ENCODE results near the gene CSNK1G1. TPM values are rescaled to one million over a fixed set of nuclear protein-coding genes. Genes with fewer than 3 reads are reported as not detected.
"Not testable (repeated sequence)": the region's sequence is repeated elsewhere in the genome, so short reads cannot be mapped to it uniquely, and the experiment has no call there.

Gene CSNK1G1
- total and polyA plus RNA-seq, 2 of the 4 experiments (the other 2 are of a cell fraction), result 7.4 to 29.4 TPM

GRCh38 chr15:64222573-64223366, 133.2 kb downstream of the CSNK1G1 start:
- in situ Hi-C loops (cut with MboI; ENCODE audit: low sequenced_read_pairs) (no loop called here), dilution Hi-C loops (cut with HindIII; ENCODE audit: low sequenced_read_pairs, unreplicated experiment) (no loop called here), intact Hi-C loops (cut with micrococcal nuclease) (no loop called here)
- Histone ChIP-seq H4K8ac (ENCODE audit: low read depth in 2 of 2, low read length in 2 of 2) (no peak overlapping the region), H3K9ac (ENCODE audit: low read depth, low read length) (no peak overlapping the region), H2BK5ac (ENCODE audit: low read depth, low read length, poor library complexity, severe bottlenecking) (no peak overlapping the region), H3K14ac (replicated peaks; ENCODE audit: low read depth, low read length) (no peak overlapping the region), H3K9me1 (ENCODE audit: insufficient read depth, low read length) (peaks cover 3% of the 10 kb centered on the region; the same call in 1 of the 2 replicates), H4K91ac (ENCODE audit: insufficient read depth, low read depth, low read length) (no peak overlapping the region), H2AFZ (replicated peaks; ENCODE audit: low read length, poor library complexity) (no peak overlapping the region), H3K9me3 (ENCODE audit: control insufficient read depth, insufficient read depth, low read length) (no peaks in the 10 kb centered on the region), H3K23ac (ENCODE audit: low read depth, low read length) (no peak overlapping the region), H3K79me1 (ENCODE audit: low read depth in 1 of 2, low read length in 2 of 2) (peaks cover 16 to 54% of the 10 kb centered on the region in 2 experiments; a peak in 3 of 4 replicates), H2BK15ac (ENCODE audit: low read depth, low read length) (no peak overlapping the region), H3K27me3 (ENCODE audit: control insufficient read depth, insufficient read depth, low read length) (no peaks in the 10 kb centered on the region), H3K36me3 (ENCODE audit: control insufficient read depth, insufficient read depth, low read length) (no peaks in the 10 kb centered on the region), H2BK120ac (ENCODE audit: low read depth, low read length) (no peak overlapping the region), H3K4me3 (ENCODE audit: insufficient read depth, low read depth, low read length) (no peak overlapping the region), H3K27ac (ENCODE audit: insufficient read depth, low read length) (no peak overlapping the region), H2AK5ac (ENCODE audit: low read depth, low read length) (no peak overlapping the region), H2BK20ac (ENCODE audit: low read depth, low read length) (no peak overlapping the region), H3K4me2 (ENCODE audit: low read depth, low read length) (no peak overlapping the region), H4K5ac (ENCODE audit: low read depth, low read length) (no peak overlapping the region), H3K18ac (ENCODE audit: low read depth, low read length) (no peak overlapping the region), H3K4ac (ENCODE audit: low read depth, low read length) (no peak overlapping the region), H2AK9ac (replicated peaks; ENCODE audit: low read depth, low read length, poor library complexity) (no peak overlapping the region), H3K4me1 (ENCODE audit: control insufficient read depth, insufficient read depth, low read length) (no peaks in the 10 kb centered on the region), H3K56ac (ENCODE audit: extremely low read depth, insufficient read depth, low read length) (peak overlapping the region; percentile 5; the same call in 1 of the 2 replicates), H4K20me1 (ENCODE audit: insufficient read depth, low read length) (no peaks in the 10 kb centered on the region)
- ATAC-seq (ENCODE audit: low read depth) (no peak), DNase-seq (peak; percentile 32)
- WGBS, 2 experiments (ENCODE audit: extremely low coverage in 2 of 2, insufficient read length in 1 of 2), result no CpG with 5 or more reads among the region's 3 CpGs
- POLR2A ChIA-PET (ENCODE audit: unreplicated experiment), result no interaction called here
- CTCF ChIA-PET, result interaction anchor here (1.0 kb wide), 1 partner anchor 9 kb away, joined by 4 read pairs; no protein-coding TSS in a partner anchor
- no peak for TF ChIP-seq MAFK (IDR thresholded peaks at IDR 0.05; ENCODE audit: low read depth, low read length)
- TF ChIP-seq RCOR1 (IDR thresholded peaks at IDR 0.05; ENCODE audit: insufficient replicate concordance, low read length), result no peak
- TF ChIP-seq CEBPB (IDR thresholded peaks at IDR 0.05; ENCODE audit: low read depth, low read length), result peak; percentile 38; the same call in 1 of the 2 replicates
- TF ChIP-seq CTCF (conservative IDR thresholded peaks at IDR 0.05; ENCODE audit: low read depth, low read length), result no peak
- no TSS peak for BruUV-seq (replicated peaks)

GRCh38 chr15:64221911-64222310, 134.1 kb downstream of the CSNK1G1 start:
- ATAC-seq (ENCODE audit: low read depth); H4K20me1 ChIP-seq (ENCODE audit: insufficient read depth, low read length): not testable (repeated sequence)
- WGBS, 2 experiments (ENCODE audit: extremely low coverage in 2 of 2, insufficient read length in 1 of 2), result no CpG with 5 or more reads among the region's 1 CpG

More at GRCh38 chr15:64221911-64222310, 134.1 kb downstream of the CSNK1G1 start:
- H3K56ac ChIP-seq (ENCODE audit: extremely low read depth, insufficient read depth, low read length); H3K27me3 ChIP-seq (ENCODE audit: control insufficient read depth, insufficient read depth, low read length); H3K14ac ChIP-seq (replicated peaks; ENCODE audit: low read depth, low read length); H3K9me3 ChIP-seq (ENCODE audit: control insufficient read depth, insufficient read depth, low read length); POLR2A ChIA-PET (ENCODE audit: unreplicated experiment); H2AK9ac ChIP-seq (replicated peaks; ENCODE audit: low read depth, low read length, poor library complexity); H3K23ac ChIP-seq (ENCODE audit: low read depth, low read length); H3K4me3 ChIP-seq (ENCODE audit: insufficient read depth, low read depth, low read length); H3K4me1 ChIP-seq (ENCODE audit: control insufficient read depth, insufficient read depth, low read length); BruUV-seq (replicated peaks); H4K5ac ChIP-seq (ENCODE audit: low read depth, low read length); H2AK5ac ChIP-seq (ENCODE audit: low read depth, low read length); DNase-seq; H4K91ac ChIP-seq (ENCODE audit: insufficient read depth, low read depth, low read length); H2BK15ac ChIP-seq (ENCODE audit: low read depth, low read length); H2AFZ ChIP-seq (replicated peaks; ENCODE audit: low read length, poor library complexity); H3K4me2 ChIP-seq (ENCODE audit: low read depth, low read length); H3K4ac ChIP-seq (ENCODE audit: low read depth, low read length); H2BK20ac ChIP-seq (ENCODE audit: low read depth, low read length); in situ Hi-C loops (cut with MboI; ENCODE audit: low sequenced_read_pairs); H4K8ac ChIP-seq (ENCODE audit: low read depth in 2 of 2, low read length in 2 of 2); intact Hi-C loops (cut with micrococcal nuclease); H3K18ac ChIP-seq (ENCODE audit: low read depth, low read length); H2BK120ac ChIP-seq (ENCODE audit: low read depth, low read length); H3K27ac ChIP-seq (ENCODE audit: insufficient read depth, low read length); H2BK5ac ChIP-seq (ENCODE audit: low read depth, low read length, poor library complexity, severe bottlenecking); H3K9ac ChIP-seq (ENCODE audit: low read depth, low read length); H3K9me1 ChIP-seq (ENCODE audit: insufficient read depth, low read length); H3K36me3 ChIP-seq (ENCODE audit: control insufficient read depth, insufficient read depth, low read length); dilution Hi-C loops (cut with HindIII; ENCODE audit: low sequenced_read_pairs, unreplicated experiment): not testable (repeated sequence)
- peaks cover 15 to 53% of the 10 kb centered on the region in 2 experiments; a peak in 3 of 4 replicates for H3K79me1 ChIP-seq (ENCODE audit: low read depth in 1 of 2, low read length in 2 of 2)
- CTCF ChIA-PET, result interaction anchor here (1.0 kb wide), 1 partner anchor 10 kb away, joined by 4 read pairs; no protein-coding TSS in a partner anchor
